DOHH2 (cell line): ENCODE measurements around the gene ABLIM2.

ENCODE experiments used
- H3F3A ChIP-seq: fragments of 200-600 bp; sonication (generic), shearing (Covaris generic); 2 replicates; pipeline ENCODE4 v1.6.0; 2016; ENCODE audit warnings: antibody characterized with exemption, mild to moderate bottlenecking; ENCODE audit not compliant: control insufficient read depth, insufficient read depth
- H3K27ac ChIP-seq: fragments of 200-600 bp; sonication (generic); 2 replicates; pipeline ENCODE4 v1.5.1; 2014; ENCODE audit warnings: low read depth, mild to moderate bottlenecking, low read length, moderate library complexity
- H3K27me3 ChIP-seq: fragments of 200-600 bp; sonication (generic); 2 replicates; pipeline ENCODE4 v1.6.1; 2014; ENCODE audit warnings: mild to moderate bottlenecking, low read length, mixed read lengths; ENCODE audit not compliant: control insufficient read depth
- H3K36me3 ChIP-seq: fragments of 200-600 bp; sonication (generic); 2 replicates; pipeline ENCODE4 v1.6.1; 2014; ENCODE audit warnings: mild to moderate bottlenecking, low read length, moderate library complexity, mixed read lengths; ENCODE audit not compliant: control insufficient read depth
- H3K4me1 ChIP-seq: fragments of 200-600 bp; sonication (generic); 2 replicates; pipeline ENCODE4 v1.6.1; 2014; ENCODE audit warnings: mild to moderate bottlenecking, low read length, mixed read lengths; ENCODE audit not compliant: control insufficient read depth
- H3K4me2 ChIP-seq: fragments of 200-600 bp; sonication (generic); 2 replicates; pipeline ENCODE4 v1.6.0; 2014; ENCODE audit warnings: mild to moderate bottlenecking, low read length, moderate library complexity
- H3K4me3 ChIP-seq: fragments of 200-600 bp; sonication (generic); 2 replicates; pipeline ENCODE4 v1.5.1; 2014; ENCODE audit warnings: mild to moderate bottlenecking, low read length, mixed read lengths
- H3K79me2 ChIP-seq: fragments of 200-600 bp; sonication (generic); 2 replicates; pipeline ENCODE4 v1.6.1; 2014; ENCODE audit warnings: mild to moderate bottlenecking, low read length, mixed read lengths; ENCODE audit not compliant: control insufficient read depth
- H3K9me2 ChIP-seq: fragments of 200-600 bp; sonication (generic); replicated peaks from 2 replicates; pipeline ENCODE4 v1.6.1; 2014; ENCODE audit warnings: mild to moderate bottlenecking, low read length, mixed read lengths; ENCODE audit not compliant: control insufficient read depth
- H3K9me3 ChIP-seq: fragments of 200-600 bp; sonication (generic); 2 replicates; pipeline ENCODE4 v1.6.1; 2014; ENCODE audit warnings: antibody characterized with exemption, low read length, mixed read lengths; ENCODE audit not compliant: control insufficient read depth, insufficient read depth
- H4K20me1 ChIP-seq: fragments of 200-600 bp; sonication (generic); 2 replicates; pipeline ENCODE4 v1.6.0; 2014; ENCODE audit warnings: low read depth, mild to moderate bottlenecking, antibody characterized with exemption, low read length, moderate library complexity; ENCODE audit not compliant: control insufficient read depth, insufficient read depth
- CTCF ChIP-seq: fragments of 200-600 bp; sonication (generic); IDR thresholded peaks from one replicate; pipeline ENCODE4 v1.5.1; 2014; ENCODE audit warnings: antibody characterized with exemption, mild to moderate bottlenecking, low read depth, low read length; ENCODE audit not compliant: poor library complexity, severe bottlenecking
- EZH2phosphoT487 ChIP-seq: fragments of 200-600 bp; sonication (generic); IDR thresholded peaks from 2 replicates; pipeline ENCODE4 v1.6.1; 2017; ENCODE audit warnings: borderline replicate concordance, mild to moderate bottlenecking, antibody characterized with exemption, low read length, moderate library complexity, mixed read lengths

The ABLIM2 gene

GRCh38 chr4:8045909-8046308, 112.7 kb downstream of the ABLIM2 start:
- H3K4me1 ChIP-seq: no peaks in the 10 kb centered on the region
- no peak overlapping the region for H3K4me3 ChIP-seq

GRCh38 chr4:8044699-8045098, 113.9 kb downstream of the ABLIM2 start:
- Histone ChIP-seq H3K27me3 (no peaks in the 10 kb centered on the region), H4K20me1 (no peaks in the 10 kb centered on the region), H3K4me2 (no peak overlapping the region)

More at GRCh38 chr4:8045909-8046308, 112.7 kb downstream of the ABLIM2 start:
- H3K9me2 ChIP-seq: no peaks in the 10 kb centered on the region
- H3K4me2 ChIP-seq: no peak overlapping the region
- H3K79me2 ChIP-seq: no peaks in the 10 kb centered on the region
- no peaks in the 10 kb centered on the region for H3K27me3 ChIP-seq
- no peaks in the 10 kb centered on the region for H3K9me3 ChIP-seq
- H3F3A ChIP-seq: no peaks in the 10 kb centered on the region
- TF ChIP-seq CTCF (no peak), EZH2phosphoT487 (no peak)
- H3K36me3 ChIP-seq: no peaks in the 10 kb centered on the region
- no peak overlapping the region for H3K27ac ChIP-seq
- no peaks in the 10 kb centered on the region for H4K20me1 ChIP-seq

GRCh38 chr4:8044244-8044643, 114.4 kb downstream of the ABLIM2 start:
- Histone ChIP-seq H4K20me1 (no peaks in the 10 kb centered on the region), H3K4me3 (no peak overlapping the region), H3F3A (no peaks in the 10 kb centered on the region), H3K27ac (no peak overlapping the region), H3K9me3 (no peaks in the 10 kb centered on the region), H3K4me2 (no peak overlapping the region), H3K27me3 (no peaks in the 10 kb centered on the region), H3K79me2 (no peaks in the 10 kb centered on the region), H3K4me1 (no peaks in the 10 kb centered on the region), H3K9me2 (no peaks in the 10 kb centered on the region), H3K36me3 (no peaks in the 10 kb centered on the region)
- no peak for TF ChIP-seq CTCF
- TF ChIP-seq EZH2phosphoT487: no peak

More at GRCh38 chr4:8044699-8045098, 113.9 kb downstream of the ABLIM2 start:
- Histone ChIP-seq H3K4me3 (no peak overlapping the region), H3K27ac (no peak overlapping the region), H3K79me2 (no peaks in the 10 kb centered on the region), H3K9me2 (no peaks in the 10 kb centered on the region), H3K9me3 (no peaks in the 10 kb centered on the region), H3K4me1 (no peaks in the 10 kb centered on the region), H3K36me3 (no peaks in the 10 kb centered on the region), H3F3A (no peaks in the 10 kb centered on the region)
- TF ChIP-seq CTCF (no peak), EZH2phosphoT487 (no peak)

DNA sequence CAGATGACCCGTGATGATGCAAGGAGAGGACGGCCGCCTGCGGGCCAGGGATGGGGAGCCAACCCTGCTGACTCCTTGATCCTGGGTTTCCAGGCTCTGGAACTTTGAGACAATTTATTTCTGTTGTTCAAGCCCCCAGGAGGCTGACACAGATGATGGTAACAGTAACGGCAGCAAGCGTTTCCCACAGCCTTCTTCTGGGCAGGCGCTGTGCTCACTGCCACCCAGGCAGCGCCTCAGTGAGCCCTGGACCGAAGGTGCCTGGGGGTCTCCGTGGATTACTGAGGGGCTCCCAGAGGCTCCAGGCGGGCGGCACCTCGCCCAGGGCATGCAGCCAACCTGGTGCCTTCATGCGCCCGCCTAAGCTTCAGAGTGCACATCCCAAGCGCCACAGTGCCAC, 115.0 kb downstream of the ABLIM2 start:
- H3K36me3 ChIP-seq: no peaks in the 10 kb centered on the region
- H3K4me1 ChIP-seq: no peaks in the 10 kb centered on the region
- H3K79me2 ChIP-seq: no peaks in the 10 kb centered on the region
- no peaks in the 10 kb centered on the region for H3K27me3 ChIP-seq
- H3K27ac ChIP-seq: no peak overlapping the region
- no peaks in the 10 kb centered on the region for H3K9me3 ChIP-seq
- no peaks in the 10 kb centered on the region for H3F3A ChIP-seq
- H4K20me1 ChIP-seq: no peaks in the 10 kb centered on the region
- H3K4me2 ChIP-seq: no peak overlapping the region
- TF ChIP-seq CTCF: no peak
- TF ChIP-seq EZH2phosphoT487: no peak
- H3K4me3 ChIP-seq: no peak overlapping the region
- no peaks in the 10 kb centered on the region for H3K9me2 ChIP-seq
